B cell (primary cell): ENCODE data around the gene ZDHHC11. TPM values are rescaled to one million over a fixed set of nuclear protein-coding genes. Genes with fewer than 3 reads are reported as not detected.

Source experiments
- ATAC-seq: fragments of 200-7000 bp; cut with Tn5 transposase; one replicate; pipeline ENCODE4 v1.10.0; 2021; ENCODE audit warnings: low read depth, mild to moderate bottlenecking, moderate number of reproducible peaks, moderate library complexity
- CTCF ChIA-PET: fragments of 350-600 bp; sonication (Branson Sonifier 250); formaldehyde crosslinking; loops from one replicate; lab custom pipeline; 2021; ENCODE audit warnings: antibody characterized with exemption, inconsistent platforms; lab: Charles Lee
- POLR2A ChIA-PET: fragments of 350-600 bp; sonication (Branson Sonifier 250); formaldehyde crosslinking; loops from one replicate; lab custom pipeline; 2021; ENCODE audit warnings: antibody characterized with exemption; lab: Charles Lee
- DNase-seq: peaks from one replicate; pipeline ENCODE4 v3.0.0; 2013
- H2AFZ ChIP-seq: 2 replicates; pipeline ENCODE4 v1.6.1; 2012; ENCODE audit warnings: mild to moderate bottlenecking, low read depth, low read length; ENCODE audit not compliant: insufficient read depth, poor library complexity, severe bottlenecking
- H3K27ac ChIP-seq, 2 donors: 1 replicate in 1 of 2; 2 replicates in 1 of 2; pipeline ENCODE4 v1.5.1; 2012 to 2013; ENCODE audit warnings: low read length in 2 of 2, mild to moderate bottlenecking in 2 of 2, moderate library complexity in 1 of 2
- H3K27me3 ChIP-seq, 4 experiments: fragments of 200-600 bp in 1 of 4; sonication (generic) in 1 of 4; replicated peaks in 1 of 4; 1 replicate in 2 of 4; 2 replicates in 2 of 4; pipeline versions ENCODE4 v1.6.1 to v1.7.0; 2013 to 2016; ENCODE audit warnings: low read length in 3 of 4, mild to moderate bottlenecking in 2 of 4, mixed read lengths in 1 of 4, moderate library complexity in 1 of 4; ENCODE audit not compliant: insufficient read depth in 4 of 4, control insufficient read depth in 3 of 4; ENCODE audit errors: control extremely low read depth in 1 of 4
- H3K36me3 ChIP-seq, 2 experiments: replicated peaks in 1 of 2; 1 replicate in 1 of 2; 2 replicates in 1 of 2; pipeline versions ENCODE4 v1.6.1 to v1.7.1; 2013; ENCODE audit warnings: low read length in 1 of 2; ENCODE audit not compliant: insufficient read depth in 2 of 2, control insufficient read depth in 1 of 2; ENCODE audit errors: control extremely low read depth in 1 of 2, extremely low read depth in 1 of 2
- H3K4me1 ChIP-seq, 2 donors: fragments of 200-600 bp in 1 of 2; sonication (generic) in 1 of 2; 1 replicate in 1 of 2; 2 replicates in 1 of 2; pipeline versions ENCODE4 v1.5.1 to v1.6.1; 2013 to 2017; ENCODE audit warnings: low read length in 2 of 2; ENCODE audit not compliant: control insufficient read depth in 2 of 2, insufficient read depth in 2 of 2
- H3K4me2 ChIP-seq: replicated peaks from 2 replicates; pipeline ENCODE3; 2012; ENCODE audit warnings: mild to moderate bottlenecking, low read depth, low read length; ENCODE audit not compliant: poor library complexity, severe bottlenecking
- H3K4me3 ChIP-seq, 5 experiments: fragments of 200-600 bp in 1 of 5; sonication (generic) in 1 of 5; 1 replicate in 3 of 5; 2 replicates in 2 of 5; pipeline versions ENCODE4 v1.5.1 to v1.7.0; 2011 to 2016; ENCODE audit warnings: low read length in 4 of 5, mild to moderate bottlenecking in 4 of 5, low read depth in 2 of 5, control low read depth in 1 of 5, moderate library complexity in 1 of 5; ENCODE audit not compliant: insufficient read depth in 1 of 5; ENCODE audit errors: control extremely low read depth in 1 of 5, extremely low read depth in 1 of 5
- H3K79me2 ChIP-seq: fragments of 200-600 bp; sonication (generic); one replicate; pipeline ENCODE4 v1.6.0; 2016; ENCODE audit warnings: low read length; ENCODE audit not compliant: control insufficient read depth, insufficient read depth
- H3K9ac ChIP-seq: fragments of 200-600 bp; sonication (generic); 2 replicates; pipeline ENCODE4 v1.6.1; 2017; ENCODE audit warnings: mild to moderate bottlenecking, low read length, moderate library complexity
- H3K9me3 ChIP-seq, 3 donors: one replicate each; pipeline versions ENCODE4 v1.6.1 to v1.7.1; 2013; ENCODE audit warnings: low read length in 2 of 3; ENCODE audit not compliant: control insufficient read depth in 2 of 3, insufficient read depth in 1 of 3; ENCODE audit errors: control extremely low read depth in 1 of 3
- H4K20me1 ChIP-seq: 2 replicates; pipeline ENCODE4 v1.6.0; 2012; ENCODE audit warnings: mild to moderate bottlenecking, low read length; ENCODE audit not compliant: insufficient read depth, control insufficient read depth, poor library complexity, severe bottlenecking
- H3K27ac Mint-ChIP-seq: one replicate; pipeline ENCODE4 v1.8.0; 2021; ENCODE audit warnings: mixed read lengths
- H3K27me3 Mint-ChIP-seq: one replicate; pipeline ENCODE4 v1.8.0; 2021; ENCODE audit warnings: mixed read lengths
- H3K4me1 Mint-ChIP-seq: one replicate; pipeline ENCODE4 v1.8.0; 2021; ENCODE audit warnings: mixed read lengths
- H3K4me3 Mint-ChIP-seq: one replicate; pipeline ENCODE4 v1.8.0; 2021; ENCODE audit warnings: mixed read lengths
- H3K9me3 Mint-ChIP-seq: one replicate; pipeline ENCODE4 v1.8.0; 2022; ENCODE audit warnings: mixed read lengths; ENCODE audit not compliant: insufficient read depth
- CTCF ChIP-seq: fragments of 200-600 bp; IDR thresholded peaks from one replicate; pipeline ENCODE4 v1.8.0; 2022; ENCODE audit warnings: antibody characterized with exemption, mild to moderate bottlenecking
- EZH2 ChIP-seq: IDR thresholded peaks from 2 replicates; pipeline ENCODE4 v1.6.1; 2012; ENCODE audit warnings: borderline replicate concordance, low read depth, mild to moderate bottlenecking, moderate library complexity, low read length; ENCODE audit not compliant: insufficient read depth, poor library complexity, severe bottlenecking
- WGBS: methylation state at CpG from one replicate; pipeline ENCODE4 v1.1.5; 2013; ENCODE audit warnings: missing lambda C conversion rate; ENCODE audit not compliant: insufficient coverage; 5-methylcytosine and 5-hydroxymethylcytosine counted together
- intact Hi-C: fragments of 100-400 bp; cut with micrococcal nuclease; formaldehyde crosslinking; loops from one replicate; pipeline ENCODE4 v1.10.0; 2022
- polyA plus RNA-seq: library from polyadenylated mRNA; depleted of rRNA; stranded (reverse); fragments of >200 nt; gene quantifications from 2 replicates; pipeline ENCODE4 v1.2.3, GENCODE V29; 2012
- total RNA-seq, 2 donors: library from RNA; stranded (reverse); fragments of 120-200 nt in 1 of 2; gene quantifications; 1 replicate in 1 of 2; 2 replicates in 1 of 2; pipeline versions ENCODE4 v1.2.3 to v1.2.4, GENCODE V29; 2013 to 2022

Gene ZDHHC11
- total and polyA plus RNA-seq, 2 donors (not counting 1 experiment from before 2014, with no cell fraction given), result 0.69 to 3.0 TPM

- Histone ChIP-seq H3K4me2 (no peak overlapping the region), H3K27me3 (peaks cover 0 to 3% (median 0%) of the 10 kb centered on the region in 4 experiments), H3K4me1 (no peaks in the 10 kb centered on the region), H3K27ac (no peak overlapping the region), H3K36me3 (no peaks in the 10 kb centered on the region), H3K9me3 (no peaks in the 10 kb centered on the region), H4K20me1 (no peaks in the 10 kb centered on the region), H2AFZ (no peak overlapping the region), H3K9ac (no peak overlapping the region), H3K79me2 (no peaks in the 10 kb centered on the region), H3K4me3 (no peak overlapping the region)
- Mint-ChIP-seq H3K27me3 (peaks cover 14% of the 10 kb centered on the region), H3K9me3 (no peaks in the 10 kb centered on the region), H3K27ac (no peak overlapping the region), H3K4me3 (no peak overlapping the region), H3K4me1 (no peaks in the 10 kb centered on the region)
- DNase-seq (peak; percentile 4), ATAC-seq (no peak)
- POLR2A ChIA-PET, result no interaction called here
- CTCF ChIA-PET, result no interaction called here
- TF ChIP-seq EZH2 (no peak), CTCF (no peak)
- 84% methylated on average over 15 of the region's 15 CpGs for WGBS
- intact Hi-C loops, result no loop called here
These were observed 93.3 kb downstream of the ZDHHC11 start for GRCh38 chr5:757346-757930.

GRCh38 chr5:756865-757345 is 93.9 kb downstream of the ZDHHC11 start:
- H3K4me3 Mint-ChIP-seq, result no peak overlapping the region
- intact Hi-C loops, result no loop called here
- Histone ChIP-seq H3K9me3 (no peaks in the 10 kb centered on the region), H3K4me1 (no peaks in the 10 kb centered on the region), H3K4me3 (no peak overlapping the region), H3K79me2 (no peaks in the 10 kb centered on the region), H3K27ac (no peak overlapping the region), H3K4me2 (no peak overlapping the region), H2AFZ (no peak overlapping the region), H3K36me3 (no peaks in the 10 kb centered on the region), H4K20me1 (no peaks in the 10 kb centered on the region), H3K27me3 (peaks cover 0 to 3% (median 0%) of the 10 kb centered on the region in 4 experiments), H3K9ac (no peak overlapping the region)
- ATAC-seq (no peak), DNase-seq (no peak)
- whole genome bisulfite sequencing, result 96% methylated on average over 10 of the region's 11 CpGs
- no peak for TF ChIP-seq EZH2
- no peak for TF ChIP-seq CTCF
- H3K27ac Mint-ChIP-seq, result no peak overlapping the region
- POLR2A ChIA-PET, result no interaction called here
- CTCF ChIA-PET, result no interaction called here
- no peaks in the 10 kb centered on the region for H3K9me3 Mint-ChIP-seq
- H3K27me3 Mint-ChIP-seq, result peaks cover 14% of the 10 kb centered on the region
- no peaks in the 10 kb centered on the region for H3K4me1 Mint-ChIP-seq
